Neural crest cell (in vitro differentiated cells): ENCODE data around the gene AUTS2. TPM values are rescaled to one million over a fixed set of nuclear protein-coding genes. Genes with fewer than 3 reads are reported as not detected.

ENCODE experiments used
- DNase-seq: peaks from one replicate; pipeline ENCODE4 v3.0.0; 2021; ENCODE audit warnings: low read depth, mixed read lengths, low spot score
- H3K27ac Mint-ChIP-seq: one replicate; pipeline ENCODE4 v1.8.0; 2021; ENCODE audit warnings: mild to moderate bottlenecking, mixed read lengths; ENCODE audit not compliant: unreplicated experiment
- H3K27me3 Mint-ChIP-seq: 2 replicates; pipeline ENCODE4 v1.8.0; 2021; ENCODE audit warnings: low read depth, mild to moderate bottlenecking, mixed read lengths
- H3K36me3 Mint-ChIP-seq: 2 replicates; pipeline ENCODE4 v1.8.0; 2021; ENCODE audit warnings: low read depth, mild to moderate bottlenecking, mixed read lengths
- H3K4me1 Mint-ChIP-seq: 2 replicates; pipeline ENCODE4 v1.8.0; 2021; ENCODE audit warnings: mixed read lengths
- H3K4me3 Mint-ChIP-seq: one replicate; pipeline ENCODE4 v1.8.0; 2021; ENCODE audit warnings: mild to moderate bottlenecking, mixed read lengths
- H3K9me3 Mint-ChIP-seq: 2 replicates; pipeline ENCODE4 v1.8.0; 2021; ENCODE audit warnings: mixed read lengths
- CTCF ChIP-seq: fragments of 200-600 bp; sonication (generic); conservative IDR thresholded peaks from 2 replicates; pipeline ENCODE4 v1.5.0; 2021; ENCODE audit warnings: antibody characterized with exemption, mild to moderate bottlenecking
- total RNA-seq: library from RNA; stranded (reverse); gene quantifications from 2 replicates; pipeline ENCODE4 v1.2.1, GENCODE V29; 2021

AUTS2 gene
- total RNA-seq, 1 donor from 2014 or later, result 152 TPM

- no peak for TF ChIP-seq CTCF
- no peaks in the 10 kb centered on the region for H3K9me3 Mint-ChIP-seq
- H3K36me3 Mint-ChIP-seq, result no peaks in the 10 kb centered on the region
- no peaks in the 10 kb centered on the region for H3K27me3 Mint-ChIP-seq
- H3K4me3 Mint-ChIP-seq, result no peak overlapping the region
- no peak for DNase-seq
- no peak overlapping the region for H3K27ac Mint-ChIP-seq
- H3K4me1 Mint-ChIP-seq, result peaks cover 5% of the 10 kb centered on the region
Measured at GRCh38 chr7:70379210-70379609, 780.9 kb downstream of the AUTS2 start.

DNA sequence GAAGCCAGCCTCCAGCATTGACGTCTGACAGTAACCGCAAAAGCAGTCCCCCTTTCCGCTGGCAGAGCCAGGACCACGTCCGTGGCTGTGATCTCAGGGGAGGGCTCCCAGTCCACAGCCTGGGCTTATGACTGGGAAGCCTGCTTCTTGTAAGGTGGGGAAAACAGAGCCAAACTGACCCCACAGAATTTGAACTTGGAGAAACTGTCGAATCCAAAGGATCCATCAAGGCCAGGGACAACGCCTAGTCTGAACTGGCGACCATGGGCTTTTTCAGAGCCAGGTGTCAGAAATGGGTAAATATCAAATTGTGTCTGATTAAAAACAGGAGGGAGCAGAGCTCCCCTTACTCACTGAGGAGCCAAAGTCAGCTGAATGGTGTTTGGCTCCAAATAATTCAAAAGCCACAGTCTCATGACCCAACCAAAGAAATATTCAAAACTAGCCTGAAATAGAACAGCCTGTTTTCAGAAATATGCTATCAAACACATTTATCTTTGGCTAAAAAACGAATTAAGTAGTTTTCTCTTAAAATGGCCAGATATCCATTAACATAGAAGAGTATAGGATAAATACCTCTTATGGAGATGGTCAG lies 782.2 kb downstream of the AUTS2 start:
- H3K27me3 Mint-ChIP-seq, result no peaks in the 10 kb centered on the region
- no peak overlapping the region for H3K4me3 Mint-ChIP-seq
- H3K27ac Mint-ChIP-seq, result no peak overlapping the region
- H3K9me3 Mint-ChIP-seq, result no peaks in the 10 kb centered on the region
- peaks cover 5% of the 10 kb centered on the region for H3K4me1 Mint-ChIP-seq
- no peak for DNase-seq
- TF ChIP-seq CTCF, result no peak
- H3K36me3 Mint-ChIP-seq, result no peaks in the 10 kb centered on the region

DNA sequence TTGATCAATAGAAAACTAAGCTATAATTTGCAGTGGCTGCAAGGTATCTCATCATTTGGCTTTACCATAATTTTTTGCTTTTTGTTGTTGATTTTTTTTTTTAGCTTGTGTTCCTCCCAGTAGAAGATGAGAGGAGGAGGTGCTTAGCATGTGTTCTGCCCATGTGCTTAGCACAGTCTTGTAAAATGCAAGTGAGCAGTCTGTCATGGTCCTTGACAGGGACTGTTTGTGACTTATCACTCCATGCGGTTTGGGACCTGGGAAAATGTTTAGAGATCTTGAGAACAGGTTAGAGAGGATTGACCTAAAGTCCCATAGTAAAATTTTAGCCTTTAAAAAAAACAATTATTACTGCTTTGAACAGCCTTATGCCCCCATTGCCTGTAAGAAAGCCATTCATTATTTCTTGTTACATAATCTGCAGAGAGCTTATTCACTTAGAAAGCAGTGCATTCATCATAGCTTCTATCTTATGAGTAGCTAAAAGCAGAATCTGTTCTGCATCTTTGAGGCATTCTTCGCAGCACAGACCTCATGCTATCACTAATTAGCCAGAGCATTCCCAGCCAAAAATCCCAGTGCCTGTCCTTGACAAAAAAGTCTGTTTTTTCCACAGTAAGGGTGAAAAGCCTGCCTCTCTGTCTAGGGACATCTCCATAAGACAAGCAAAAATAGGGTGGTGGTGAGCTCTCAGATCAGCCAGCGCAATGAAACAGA lies 784.9 kb downstream of the AUTS2 start:
- H3K36me3 Mint-ChIP-seq, result no peaks in the 10 kb centered on the region
- no peak overlapping the region for H3K27ac Mint-ChIP-seq
- H3K4me1 Mint-ChIP-seq, result no peaks in the 10 kb centered on the region
- no peaks in the 10 kb centered on the region for H3K27me3 Mint-ChIP-seq
- no peak for DNase-seq
- H3K4me3 Mint-ChIP-seq, result no peak overlapping the region
- no peak for TF ChIP-seq CTCF
- no peaks in the 10 kb centered on the region for H3K9me3 Mint-ChIP-seq

GRCh38 chr7:70384024-70384423 lies 785.7 kb downstream of the AUTS2 start:
- H3K27ac Mint-ChIP-seq, result no peak overlapping the region
- no peak overlapping the region for H3K4me3 Mint-ChIP-seq
- no peaks in the 10 kb centered on the region for H3K36me3 Mint-ChIP-seq
- no peaks in the 10 kb centered on the region for H3K27me3 Mint-ChIP-seq
- no peak for DNase-seq
- no peaks in the 10 kb centered on the region for H3K4me1 Mint-ChIP-seq
- no peaks in the 10 kb centered on the region for H3K9me3 Mint-ChIP-seq
- no peak for TF ChIP-seq CTCF

GRCh38 chr7:70384891-70385290 lies 786.6 kb downstream of the AUTS2 start:
- no peaks in the 10 kb centered on the region for H3K4me1 Mint-ChIP-seq
- H3K27ac Mint-ChIP-seq, result no peak overlapping the region
- no peak for TF ChIP-seq CTCF
- H3K9me3 Mint-ChIP-seq, result no peaks in the 10 kb centered on the region
- no peaks in the 10 kb centered on the region for H3K27me3 Mint-ChIP-seq
- H3K36me3 Mint-ChIP-seq, result no peaks in the 10 kb centered on the region
- DNase-seq, result no peak
- H3K4me3 Mint-ChIP-seq, result no peak overlapping the region
